PC-3 (cell line): ENCODE measurements around the gene PIEZO2.

Experiments used
- EZH2 ChIP-seq: fragments of 300-600 bp; sonication (generic); IDR thresholded peaks from one replicate; pipeline ENCODE4 v1.6.1; 2017; ENCODE audit warnings: antibody characterized with exemption, mild to moderate bottlenecking, low read length; ENCODE audit not compliant: unreplicated experiment
- TF ChIP-seq, protein P1 (sequence below): fragments of 300-600 bp; sonication (generic); conservative IDR thresholded peaks from 2 replicates; pipeline ENCODE4 v1.5.1; 2017; ENCODE audit warnings: antibody characterized with exemption, low read depth, mild to moderate bottlenecking, low read length

GRCh38 chr18:11150271-11150615 lies 874 bp upstream of the PIEZO2 start:
- TF ChIP-seq, protein P1, sequence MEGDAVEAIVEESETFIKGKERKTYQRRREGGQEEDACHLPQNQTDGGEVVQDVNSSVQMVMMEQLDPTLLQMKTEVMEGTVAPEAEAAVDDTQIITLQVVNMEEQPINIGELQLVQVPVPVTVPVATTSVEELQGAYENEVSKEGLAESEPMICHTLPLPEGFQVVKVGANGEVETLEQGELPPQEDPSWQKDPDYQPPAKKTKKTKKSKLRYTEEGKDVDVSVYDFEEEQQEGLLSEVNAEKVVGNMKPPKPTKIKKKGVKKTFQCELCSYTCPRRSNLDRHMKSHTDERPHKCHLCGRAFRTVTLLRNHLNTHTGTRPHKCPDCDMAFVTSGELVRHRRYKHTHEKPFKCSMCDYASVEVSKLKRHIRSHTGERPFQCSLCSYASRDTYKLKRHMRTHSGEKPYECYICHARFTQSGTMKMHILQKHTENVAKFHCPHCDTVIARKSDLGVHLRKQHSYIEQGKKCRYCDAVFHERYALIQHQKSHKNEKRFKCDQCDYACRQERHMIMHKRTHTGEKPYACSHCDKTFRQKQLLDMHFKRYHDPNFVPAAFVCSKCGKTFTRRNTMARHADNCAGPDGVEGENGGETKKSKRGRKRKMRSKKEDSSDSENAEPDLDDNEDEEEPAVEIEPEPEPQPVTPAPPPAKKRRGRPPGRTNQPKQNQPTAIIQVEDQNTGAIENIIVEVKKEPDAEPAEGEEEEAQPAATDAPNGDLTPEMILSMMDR, result no peak
- no peak for TF ChIP-seq EZH2
